Ovary (tissue), 3 donors: ENCODE results near the gene TCF12.

ENCODE experiments used
- CTCF ChIP-seq, 3 donors: fragments of 450-650 bp in 2 of 3; fragments of 200-600 bp in 1 of 3; IDR thresholded peaks; one replicate each; pipeline versions ENCODE4 v1.5.1 to v1.8.0; 2016 to 2022; ENCODE audit warnings: antibody characterized with exemption in 3 of 3, mild to moderate bottlenecking in 1 of 3
- EP300 ChIP-seq: sonication (generic); formaldehyde crosslinking; IDR thresholded peaks from one replicate; pipeline ENCODE4 v1.6.1; 2017; ENCODE audit warnings: antibody characterized with exemption
- POLR2A ChIP-seq: fragments of 450-650 bp; IDR thresholded peaks from one replicate; pipeline ENCODE4 v1.6.1; 2017; ENCODE audit warnings: antibody characterized with exemption, mild to moderate bottlenecking, moderate library complexity
- donor health status: DM: no; HTN: no; CAD: no.

GRCh38 chr15:57069423-57069822, 151.0 kb downstream of the TCF12 start:
- TF ChIP-seq CTCF (IDR thresholded peaks at IDR 0.05) (no peak), POLR2A (no peak), EP300 (no peak)
